ENCODE data around the gene AGRN.
"Not testable (repeated sequence)": the region's sequence is repeated elsewhere in the genome, so short reads cannot be mapped to it uniquely, and the experiment has no call there.

The AGRN gene

DNA sequence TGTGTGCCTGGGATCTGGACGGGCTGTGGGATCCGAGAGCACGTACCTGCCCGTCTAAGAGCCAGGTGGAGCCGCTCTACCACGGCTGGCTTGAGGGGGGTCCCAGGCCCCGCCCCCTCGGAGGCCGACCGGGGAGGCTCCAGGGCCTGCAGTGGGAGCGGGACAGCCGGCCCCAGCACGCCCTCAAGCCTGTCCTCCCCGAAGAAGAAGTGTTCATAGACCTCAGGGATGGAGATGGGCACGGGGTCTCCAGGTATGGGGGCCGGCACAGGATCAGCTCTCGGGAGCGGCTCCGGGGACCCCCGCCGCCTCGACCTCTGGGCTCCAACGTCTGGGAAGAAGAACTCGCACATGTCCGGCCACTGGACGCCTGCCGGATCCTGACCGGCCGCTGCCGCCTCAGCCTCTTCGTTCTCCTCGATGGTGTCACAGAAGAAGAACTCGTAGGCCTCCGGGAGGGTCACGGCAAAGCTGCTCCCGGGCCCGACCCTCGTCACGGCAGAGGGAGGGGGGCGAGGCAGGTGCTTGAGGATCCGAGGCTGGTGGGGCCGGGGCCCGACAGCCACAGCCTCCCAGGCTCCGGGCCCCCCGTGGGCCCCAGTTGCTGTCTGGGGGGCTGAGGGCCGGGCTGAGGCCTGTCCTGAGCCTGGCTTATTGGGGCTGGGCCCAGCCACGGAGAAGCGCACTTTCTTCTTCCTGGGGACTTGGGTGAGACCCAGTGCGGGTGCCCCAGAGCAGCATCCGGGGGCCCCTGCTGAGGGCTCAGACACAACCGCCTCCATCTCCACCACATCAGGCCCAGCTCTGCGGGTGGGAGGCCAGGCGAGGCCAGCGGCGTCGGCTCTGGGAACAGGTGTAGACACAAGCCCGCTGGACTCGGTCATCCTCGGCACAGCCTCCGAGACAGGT lies 40.8 kb upstream of the AGRN start:
- Mint-ChIP-seq H3K9me3 (no peaks in the 10 kb centered on the region), H3K36me3 (ENCODE audit: low read depth) (no peaks in the 10 kb centered on the region), H3K27me3 (ENCODE audit: low read depth) (peaks cover 7% of the 10 kb centered on the region), H3K27ac (no peak overlapping the region), H3K4me1 (ENCODE audit: low read depth) (peaks cover 7% of the 10 kb centered on the region), H3K4me3 (no peak overlapping the region)

- Mint-ChIP-seq H3K27me3 (ENCODE audit: low read depth) (peaks cover 7% of the 10 kb centered on the region), H3K9me3 (no peaks in the 10 kb centered on the region), H3K36me3 (ENCODE audit: low read depth) (no peaks in the 10 kb centered on the region), H3K4me1 (ENCODE audit: low read depth) (peaks cover 7% of the 10 kb centered on the region), H3K27ac (no peak overlapping the region), H3K4me3 (no peak overlapping the region)
These were observed 40.2 kb upstream of the AGRN start for GRCh38 chr1:979744-980072.

DNA sequence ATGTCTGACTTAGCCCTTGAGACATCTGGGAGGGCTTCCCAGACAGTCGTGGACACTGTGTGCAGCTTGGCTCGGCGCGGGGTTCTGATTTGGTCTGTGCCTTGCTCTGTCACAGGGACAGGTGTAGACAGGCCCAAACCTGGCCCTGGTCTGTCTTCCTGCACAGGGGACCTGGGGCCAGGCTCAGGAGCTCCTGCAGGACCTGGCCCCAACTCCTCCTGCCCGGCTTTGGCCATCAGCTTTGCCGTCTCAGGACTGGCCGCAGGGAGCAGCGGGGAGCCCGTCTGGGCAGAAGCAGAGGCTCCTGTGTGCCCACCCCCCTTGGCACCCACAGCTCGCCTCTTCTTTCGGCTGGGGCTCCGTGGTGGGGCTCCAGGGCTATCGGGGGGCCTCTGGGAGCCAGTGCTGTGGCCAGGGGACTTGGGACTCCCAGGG lies 39.8 kb upstream of the AGRN start:
- peaks cover 7% of the 10 kb centered on the region for H3K4me1 Mint-ChIP-seq (ENCODE audit: low read depth)
- no peak overlapping the region for H3K4me3 Mint-ChIP-seq
- H3K27me3 Mint-ChIP-seq (ENCODE audit: low read depth): peaks cover 9% of the 10 kb centered on the region
- no peaks in the 10 kb centered on the region for H3K9me3 Mint-ChIP-seq
- no peaks in the 10 kb centered on the region for H3K36me3 Mint-ChIP-seq (ENCODE audit: low read depth)
- no peak overlapping the region for H3K27ac Mint-ChIP-seq

DNA sequence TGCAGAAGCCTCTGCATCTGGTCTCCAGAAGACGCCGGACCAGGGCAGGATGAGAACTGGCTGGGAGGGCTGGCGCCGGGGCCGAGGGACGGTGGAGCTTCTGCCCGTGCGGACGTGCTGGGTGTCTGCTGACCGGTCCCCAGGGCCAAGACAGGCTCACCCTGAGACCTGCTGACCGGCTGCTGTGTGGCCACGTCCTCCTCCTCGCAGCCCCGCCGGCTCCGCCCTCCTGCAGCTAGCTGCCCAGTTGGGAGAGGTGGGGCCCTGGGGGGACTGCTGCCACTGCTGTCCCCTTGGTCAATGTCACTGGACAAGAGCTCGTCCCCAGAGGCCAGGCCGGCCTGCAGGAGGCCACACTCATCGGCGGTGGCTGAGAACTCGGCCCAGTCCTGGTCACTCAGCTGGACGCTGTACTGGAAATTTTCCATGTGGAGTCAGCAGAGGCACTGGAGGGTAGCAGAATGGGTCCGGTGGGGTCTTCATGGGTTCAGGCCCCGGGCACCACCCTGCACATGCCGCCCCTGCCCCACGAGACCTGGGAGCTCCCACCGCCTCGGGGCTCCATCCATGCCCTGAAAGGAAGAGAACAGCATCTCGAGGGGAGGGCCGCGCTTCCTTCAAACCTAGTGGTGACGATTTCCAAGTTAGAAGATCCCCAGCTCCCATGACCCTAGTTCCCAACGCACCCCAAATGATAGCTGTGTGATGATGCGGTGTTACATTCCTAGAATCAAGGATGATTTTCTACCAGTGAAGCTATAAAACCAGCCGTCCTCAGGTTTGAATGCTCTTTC lies 39.1 kb upstream of the AGRN start:
- no peaks in the 10 kb centered on the region for H3K36me3 Mint-ChIP-seq (ENCODE audit: low read depth)
- peaks cover 11% of the 10 kb centered on the region for H3K27me3 Mint-ChIP-seq (ENCODE audit: low read depth)
- H3K27ac Mint-ChIP-seq: no peak overlapping the region
- H3K9me3 Mint-ChIP-seq: no peaks in the 10 kb centered on the region
- no peak overlapping the region for H3K4me3 Mint-ChIP-seq
- peaks cover 4% of the 10 kb centered on the region for H3K4me1 Mint-ChIP-seq (ENCODE audit: low read depth)

DNA sequence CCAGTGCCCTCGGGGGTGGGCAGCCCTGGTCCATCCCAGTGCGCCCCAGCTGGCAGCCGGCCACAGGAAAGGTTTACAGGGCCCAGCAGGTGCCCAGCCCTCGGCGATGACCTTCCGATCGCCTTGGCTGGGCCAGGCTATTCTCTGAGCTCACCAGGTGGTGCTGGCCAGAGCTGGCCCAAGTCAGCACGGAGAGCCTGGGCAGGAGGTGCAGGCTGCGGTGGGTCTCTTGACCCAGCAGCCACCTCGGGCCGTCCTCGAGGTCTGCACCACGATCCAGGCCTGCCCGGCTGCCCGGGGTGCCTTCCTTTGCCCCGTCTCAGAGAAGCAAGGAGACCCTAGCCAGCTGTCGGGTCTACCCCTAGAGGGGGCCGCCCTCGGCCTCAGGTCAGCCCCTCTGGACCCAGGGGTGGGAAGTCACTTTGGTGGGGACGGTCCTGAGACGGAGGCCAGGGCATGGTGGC lies 38.4 kb upstream of the AGRN start:
- peaks cover 4% of the 10 kb centered on the region for H3K4me1 Mint-ChIP-seq (ENCODE audit: low read depth)
- H3K27me3 Mint-ChIP-seq (ENCODE audit: low read depth): peaks cover 18% of the 10 kb centered on the region
- no peaks in the 10 kb centered on the region for H3K9me3 Mint-ChIP-seq
- H3K4me3 Mint-ChIP-seq: no peak overlapping the region
- H3K27ac Mint-ChIP-seq: no peak overlapping the region
- H3K36me3 Mint-ChIP-seq (ENCODE audit: low read depth): no peaks in the 10 kb centered on the region

DNA sequence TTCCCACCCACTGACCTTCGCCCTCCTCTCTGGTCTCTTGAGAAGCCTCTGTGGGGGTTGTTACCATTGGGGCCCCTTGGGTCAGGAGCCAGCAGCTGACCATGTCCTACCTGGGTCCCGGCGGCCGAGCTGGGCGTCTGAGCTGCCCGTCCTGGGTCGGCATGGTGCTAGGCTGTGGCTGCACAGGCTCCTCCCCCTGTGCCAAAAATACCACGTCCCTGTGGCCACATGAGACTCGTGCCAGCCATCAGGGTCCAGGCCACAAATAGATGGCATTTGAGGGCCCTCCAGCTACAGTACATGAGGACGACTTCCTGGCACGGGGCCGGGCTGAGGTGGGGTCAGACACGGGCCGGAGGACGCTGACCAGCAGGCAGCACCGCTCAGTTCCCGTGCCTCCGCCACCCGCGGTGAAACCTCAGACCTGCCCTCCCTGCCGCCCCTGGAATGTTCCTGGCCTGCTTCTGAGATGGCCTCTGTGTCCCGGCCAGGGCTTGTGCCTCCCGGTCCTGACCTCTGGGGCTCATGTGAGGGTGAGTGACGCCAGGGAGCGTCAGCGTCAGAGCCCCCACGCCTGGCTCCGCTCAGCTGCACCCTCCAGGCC lies 37.9 kb upstream of the AGRN start, which contains the start of gene PERM1:
PERM1 (minus strand) TSS at position 139 of the 604 bp plus-strand sequence. CDS start 1,064 bp downstream, outside the sequence.
- Mint-ChIP-seq H3K27me3 (ENCODE audit: low read depth) (peaks cover 18% of the 10 kb centered on the region), H3K36me3 (ENCODE audit: low read depth) (no peaks in the 10 kb centered on the region), H3K9me3 (no peaks in the 10 kb centered on the region), H3K4me1 (ENCODE audit: low read depth) (peaks cover 4% of the 10 kb centered on the region), H3K4me3 (no peak within 1 kb of the TSS), H3K27ac (no peak within 1 kb of the TSS)

DNA sequence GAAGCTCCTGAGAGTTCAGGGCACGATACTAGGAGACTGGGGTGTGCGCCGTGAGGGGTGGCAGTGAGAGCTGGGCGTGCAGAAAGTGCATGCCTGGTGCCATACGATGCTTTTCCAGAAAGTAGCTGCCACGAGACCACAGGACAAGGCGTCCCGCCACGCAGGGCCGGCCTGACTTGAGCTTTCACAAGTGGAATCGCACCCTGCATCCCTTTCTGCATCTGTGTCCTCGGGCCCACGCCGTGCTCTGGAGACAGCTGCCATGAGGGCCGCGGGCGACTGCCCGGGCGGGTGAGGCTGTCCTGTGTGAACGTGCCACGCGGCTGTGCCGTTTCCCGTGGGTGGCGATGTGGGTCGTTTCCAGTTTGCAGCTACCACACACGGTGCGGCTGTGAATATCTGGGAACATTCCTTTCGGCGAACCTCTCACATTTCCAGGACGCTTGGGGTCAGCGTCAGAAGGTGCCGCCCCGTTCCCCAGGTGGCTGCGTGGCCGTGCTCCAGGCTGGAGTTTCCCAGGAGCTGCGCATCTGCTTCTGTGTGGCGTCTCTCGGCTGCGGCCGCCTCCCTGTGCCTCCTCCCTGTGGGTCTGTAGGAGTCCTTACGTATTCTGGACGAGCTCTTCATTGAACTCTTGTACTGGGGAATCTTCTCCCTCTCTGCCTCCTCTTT lies 37.0 kb upstream of the AGRN start:
- no peak overlapping the region for H3K4me3 Mint-ChIP-seq
- H3K36me3 Mint-ChIP-seq (ENCODE audit: low read depth): no peaks in the 10 kb centered on the region
- no peaks in the 10 kb centered on the region for H3K9me3 Mint-ChIP-seq
- H3K27me3 Mint-ChIP-seq (ENCODE audit: low read depth): peaks cover 26% of the 10 kb centered on the region
- H3K4me1 Mint-ChIP-seq (ENCODE audit: low read depth): peaks cover 4% of the 10 kb centered on the region
- H3K27ac Mint-ChIP-seq: no peak overlapping the region

DNA sequence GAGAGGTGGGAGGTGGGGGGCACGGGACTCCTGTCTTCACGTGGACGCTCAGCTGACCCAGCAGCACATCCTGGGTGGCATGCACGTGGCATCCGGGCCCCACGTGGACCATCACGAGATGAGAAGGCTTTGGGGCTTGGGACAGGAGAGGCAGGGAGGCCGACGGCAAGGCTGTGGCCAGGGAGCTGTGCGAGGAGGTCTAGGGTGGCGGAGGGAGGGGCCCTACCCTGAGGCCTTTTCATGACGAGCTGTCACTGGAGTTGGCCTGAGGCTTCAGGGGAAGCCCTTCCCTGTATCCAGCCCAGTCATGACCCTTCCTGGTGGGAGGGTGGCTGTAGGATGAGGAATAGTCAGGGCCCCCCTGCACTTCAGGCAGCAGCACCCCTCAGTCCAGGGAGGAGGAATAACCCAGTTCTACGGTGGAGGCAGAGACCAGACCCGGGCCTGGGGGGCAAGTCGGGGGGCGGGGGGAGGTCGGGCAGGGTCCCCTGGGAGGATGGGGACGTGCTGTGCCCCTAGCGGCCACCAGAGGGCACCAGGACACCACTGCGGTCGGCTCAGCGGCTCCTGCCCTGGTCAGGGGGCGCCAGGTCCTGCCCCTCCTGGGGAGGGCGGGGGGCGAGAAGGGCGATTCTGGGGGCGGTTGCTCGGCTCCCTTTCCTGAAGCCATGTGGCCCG lies 36.0 kb upstream of the AGRN start:
- Mint-ChIP-seq H3K36me3 (ENCODE audit: low read depth) (no peaks in the 10 kb centered on the region), H3K27me3 (ENCODE audit: low read depth) (peaks cover 36% of the 10 kb centered on the region), H3K9me3 (no peaks in the 10 kb centered on the region), H3K4me1 (ENCODE audit: low read depth) (no peaks in the 10 kb centered on the region), H3K27ac (no peak overlapping the region), H3K4me3 (no peak overlapping the region)

- no peaks in the 10 kb centered on the region for H3K4me1 Mint-ChIP-seq (ENCODE audit: low read depth)
- no peaks in the 10 kb centered on the region for H3K9me3 Mint-ChIP-seq
- no peak overlapping the region for H3K4me3 Mint-ChIP-seq
- no peaks in the 10 kb centered on the region for H3K36me3 Mint-ChIP-seq (ENCODE audit: low read depth)
- H3K27ac Mint-ChIP-seq: no peak overlapping the region
- peaks cover 41% of the 10 kb centered on the region for H3K27me3 Mint-ChIP-seq (ENCODE audit: low read depth)
These were observed 35.5 kb upstream of the AGRN start for GRCh38 chr1:984476-984814.

GRCh38 chr1:985126-985525 lies 34.8 kb upstream of the AGRN start:
- H3K27me3 Mint-ChIP-seq (ENCODE audit: low read depth): peaks cover 47% of the 10 kb centered on the region
- H3K27ac Mint-ChIP-seq: no peak overlapping the region
- no peaks in the 10 kb centered on the region for H3K4me1 Mint-ChIP-seq (ENCODE audit: low read depth)
- H3K4me3 Mint-ChIP-seq: no peak overlapping the region
- H3K9me3 Mint-ChIP-seq: no peaks in the 10 kb centered on the region
- no peaks in the 10 kb centered on the region for H3K36me3 Mint-ChIP-seq (ENCODE audit: low read depth)

- not testable (repeated sequence) for H3K27ac Mint-ChIP-seq; H3K4me3 Mint-ChIP-seq; H3K36me3 Mint-ChIP-seq (ENCODE audit: low read depth); H3K4me1 Mint-ChIP-seq (ENCODE audit: low read depth)
- peaks cover 63% of the 10 kb centered on the region for H3K27me3 Mint-ChIP-seq (ENCODE audit: low read depth)
- H3K9me3 Mint-ChIP-seq: peaks cover 12% of the 10 kb centered on the region
These were observed 31.9 kb upstream of the AGRN start for GRCh38 chr1:988061-988460.

GRCh38 chr1:991275-991674 lies 28.6 kb upstream of the AGRN start:
- not testable (repeated sequence) for H3K4me1 Mint-ChIP-seq (ENCODE audit: low read depth); H3K4me3 Mint-ChIP-seq; H3K27ac Mint-ChIP-seq; H3K36me3 Mint-ChIP-seq (ENCODE audit: low read depth)
- Mint-ChIP-seq H3K27me3 (ENCODE audit: low read depth) (peaks cover 63% of the 10 kb centered on the region), H3K9me3 (peaks cover 12% of the 10 kb centered on the region)

DNA sequence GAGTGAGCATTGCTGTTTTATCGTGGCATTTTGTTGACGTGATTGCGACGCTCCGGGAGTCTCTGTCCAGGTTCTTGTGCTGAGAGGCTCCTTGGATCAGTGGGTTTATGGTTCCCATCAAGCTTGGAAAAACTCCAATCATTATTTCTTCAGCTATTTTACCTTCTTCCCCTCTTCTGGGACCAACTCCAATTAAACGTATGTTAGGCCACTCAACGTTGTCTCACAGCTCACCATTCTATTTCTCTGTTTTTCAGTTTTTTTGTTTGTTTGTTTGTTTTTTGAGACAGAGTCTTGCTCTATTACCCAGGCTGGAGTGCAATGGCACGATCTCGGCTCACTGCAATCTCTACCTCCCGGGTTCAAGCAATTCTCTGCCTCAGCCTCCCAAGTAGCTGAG lies 28.0 kb upstream of the AGRN start:
- Mint-ChIP-seq H3K36me3 (ENCODE audit: low read depth) (no peaks in the 10 kb centered on the region), H3K9me3 (peaks cover 12% of the 10 kb centered on the region), H3K27me3 (ENCODE audit: low read depth) (peaks cover 61% of the 10 kb centered on the region), H3K27ac (no peak overlapping the region), H3K4me3 (no peak overlapping the region), H3K4me1 (ENCODE audit: low read depth) (peaks cover 8% of the 10 kb centered on the region)

DNA sequence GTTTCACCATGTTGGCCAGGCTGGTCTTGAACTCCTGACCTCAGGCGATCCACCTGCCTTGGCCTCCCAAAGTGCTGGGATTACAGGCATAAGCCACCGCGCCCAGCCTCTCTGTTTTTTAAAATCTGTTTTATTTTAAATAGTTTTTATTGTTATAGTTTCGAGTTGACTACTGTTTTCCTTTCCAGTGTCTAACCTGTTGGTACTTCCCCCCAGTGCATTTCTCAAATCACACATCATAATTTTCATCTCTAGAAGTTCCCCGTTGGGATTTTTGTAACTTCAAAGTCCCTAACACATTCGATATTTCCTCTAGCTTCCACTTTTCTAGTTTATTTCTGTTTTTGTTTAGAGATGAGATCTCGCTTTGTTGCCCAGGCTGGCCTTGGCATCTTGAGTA lies 27.6 kb upstream of the AGRN start:
- peaks cover 8% of the 10 kb centered on the region for H3K4me1 Mint-ChIP-seq (ENCODE audit: low read depth)
- no peaks in the 10 kb centered on the region for H3K36me3 Mint-ChIP-seq (ENCODE audit: low read depth)
- peaks cover 12% of the 10 kb centered on the region for H3K9me3 Mint-ChIP-seq
- peaks cover 64% of the 10 kb centered on the region for H3K27me3 Mint-ChIP-seq (ENCODE audit: low read depth)
- H3K4me3 Mint-ChIP-seq: no peak overlapping the region
- no peak overlapping the region for H3K27ac Mint-ChIP-seq
